ENCODE measurements around the gene NOVA1. TPM values are rescaled to one million over a fixed set of nuclear protein-coding genes. Genes with fewer than 3 reads are reported as not detected.

NOVA1 gene
- total and polyA plus RNA-seq, 2 of the 4 experiments (the other 2 are of a cell fraction) = 0.90 to 3.0 TPM

DNA sequence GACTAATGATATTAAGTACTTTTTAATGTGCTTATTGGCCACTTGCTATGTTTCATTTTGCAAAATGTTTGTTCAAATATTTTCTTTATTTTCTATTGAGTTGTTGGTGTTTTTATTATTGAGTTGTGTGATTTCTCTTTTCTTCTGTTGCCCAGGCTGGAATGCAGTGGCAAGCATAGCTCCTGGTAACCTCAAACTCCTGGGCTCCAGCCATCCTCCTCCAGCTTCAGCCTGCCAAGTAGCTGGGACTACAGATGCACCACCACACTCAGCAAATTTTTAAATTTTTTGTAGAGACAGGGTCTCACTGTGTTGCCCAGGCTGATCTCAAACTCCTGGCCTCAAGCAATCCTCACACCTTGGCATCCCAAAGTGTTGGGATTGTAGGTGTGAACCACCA lies 199.2 kb downstream of the NOVA1 start:
- no peak overlapping the region for H4K91ac ChIP-seq (ENCODE audit: insufficient read depth, low read depth, low read length)
- H4K20me1 ChIP-seq (ENCODE audit: insufficient read depth, low read length) = no peaks in the 10 kb centered on the region
- no peak overlapping the region for H2BK20ac ChIP-seq (ENCODE audit: low read depth, low read length)
- TF ChIP-seq, protein P1, sequence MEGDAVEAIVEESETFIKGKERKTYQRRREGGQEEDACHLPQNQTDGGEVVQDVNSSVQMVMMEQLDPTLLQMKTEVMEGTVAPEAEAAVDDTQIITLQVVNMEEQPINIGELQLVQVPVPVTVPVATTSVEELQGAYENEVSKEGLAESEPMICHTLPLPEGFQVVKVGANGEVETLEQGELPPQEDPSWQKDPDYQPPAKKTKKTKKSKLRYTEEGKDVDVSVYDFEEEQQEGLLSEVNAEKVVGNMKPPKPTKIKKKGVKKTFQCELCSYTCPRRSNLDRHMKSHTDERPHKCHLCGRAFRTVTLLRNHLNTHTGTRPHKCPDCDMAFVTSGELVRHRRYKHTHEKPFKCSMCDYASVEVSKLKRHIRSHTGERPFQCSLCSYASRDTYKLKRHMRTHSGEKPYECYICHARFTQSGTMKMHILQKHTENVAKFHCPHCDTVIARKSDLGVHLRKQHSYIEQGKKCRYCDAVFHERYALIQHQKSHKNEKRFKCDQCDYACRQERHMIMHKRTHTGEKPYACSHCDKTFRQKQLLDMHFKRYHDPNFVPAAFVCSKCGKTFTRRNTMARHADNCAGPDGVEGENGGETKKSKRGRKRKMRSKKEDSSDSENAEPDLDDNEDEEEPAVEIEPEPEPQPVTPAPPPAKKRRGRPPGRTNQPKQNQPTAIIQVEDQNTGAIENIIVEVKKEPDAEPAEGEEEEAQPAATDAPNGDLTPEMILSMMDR (conservative IDR thresholded peaks at IDR 0.05; ENCODE audit: low read depth, low read length) = no peak
- no peak for TF ChIP-seq POLR2A (IDR thresholded peaks at IDR 0.05; ENCODE audit: low read depth, low read length)
- TF ChIP-seq NFE2L2 (IDR thresholded peaks at IDR 0.05; ENCODE audit: low read depth, low read length) = no peak
- TF ChIP-seq, protein P2, sequence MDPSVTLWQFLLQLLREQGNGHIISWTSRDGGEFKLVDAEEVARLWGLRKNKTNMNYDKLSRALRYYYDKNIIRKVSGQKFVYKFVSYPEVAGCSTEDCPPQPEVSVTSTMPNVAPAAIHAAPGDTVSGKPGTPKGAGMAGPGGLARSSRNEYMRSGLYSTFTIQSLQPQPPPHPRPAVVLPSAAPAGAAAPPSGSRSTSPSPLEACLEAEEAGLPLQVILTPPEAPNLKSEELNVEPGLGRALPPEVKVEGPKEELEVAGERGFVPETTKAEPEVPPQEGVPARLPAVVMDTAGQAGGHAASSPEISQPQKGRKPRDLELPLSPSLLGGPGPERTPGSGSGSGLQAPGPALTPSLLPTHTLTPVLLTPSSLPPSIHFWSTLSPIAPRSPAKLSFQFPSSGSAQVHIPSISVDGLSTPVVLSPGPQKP (IDR thresholded peaks at IDR 0.05; ENCODE audit: borderline replicate concordance, low read depth, low read length) = no peak
- no peak for TF ChIP-seq BHLHE40 (IDR thresholded peaks at IDR 0.05; ENCODE audit: low read depth, low read length)
- TF ChIP-seq CHD1 (IDR thresholded peaks at IDR 0.05; ENCODE audit: low read depth, low read length) = no peak
- TF ChIP-seq MAZ (IDR thresholded peaks at IDR 0.05; ENCODE audit: borderline replicate concordance, low read depth, low read length) = no peak
- no peak for TF ChIP-seq RAD21 (IDR thresholded peaks at IDR 0.05; ENCODE audit: low read length)
- TF ChIP-seq MAFK (IDR thresholded peaks at IDR 0.05; ENCODE audit: low read depth, low read length) = no peak
- TF ChIP-seq MXI1 (IDR thresholded peaks at IDR 0.05; ENCODE audit: borderline replicate concordance, low read depth, low read length) = no peak
- no peak for TF ChIP-seq CEBPB (IDR thresholded peaks at IDR 0.05; ENCODE audit: low read depth, low read length)
- no peak for TF ChIP-seq RCOR1 (IDR thresholded peaks at IDR 0.05; ENCODE audit: insufficient replicate concordance, low read length)
- TF ChIP-seq, protein P3, sequence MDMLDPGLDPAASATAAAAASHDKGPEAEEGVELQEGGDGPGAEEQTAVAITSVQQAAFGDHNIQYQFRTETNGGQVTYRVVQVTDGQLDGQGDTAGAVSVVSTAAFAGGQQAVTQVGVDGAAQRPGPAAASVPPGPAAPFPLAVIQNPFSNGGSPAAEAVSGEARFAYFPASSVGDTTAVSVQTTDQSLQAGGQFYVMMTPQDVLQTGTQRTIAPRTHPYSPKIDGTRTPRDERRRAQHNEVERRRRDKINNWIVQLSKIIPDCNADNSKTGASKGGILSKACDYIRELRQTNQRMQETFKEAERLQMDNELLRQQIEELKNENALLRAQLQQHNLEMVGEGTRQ (IDR thresholded peaks at IDR 0.05; ENCODE audit: low read depth, low read length) = no peak
- TF ChIP-seq FOS (IDR thresholded peaks at IDR 0.05; ENCODE audit: low read depth, low read length) = no peak
- TF ChIP-seq SMC3 (IDR thresholded peaks at IDR 0.05; ENCODE audit: low read depth, low read length) = no peak
- no peak for TF ChIP-seq RFX5 (IDR thresholded peaks at IDR 0.05; ENCODE audit: low read depth, low read length)
- no peak overlapping the region for H3K23ac ChIP-seq (ENCODE audit: low read depth, low read length)
- H2BK15ac ChIP-seq (ENCODE audit: low read depth, low read length) = no peak overlapping the region
- H3K56ac ChIP-seq (ENCODE audit: extremely low read depth, insufficient read depth, low read length) = no peak overlapping the region
- H2AK9ac ChIP-seq (replicated peaks; ENCODE audit: low read depth, low read length, poor library complexity) = no peak overlapping the region
- H3K79me1 ChIP-seq (ENCODE audit: low read depth in 1 of 2, low read length in 2 of 2) = no peaks in the 10 kb centered on the region
- H3K27me3 ChIP-seq (ENCODE audit: control insufficient read depth, insufficient read depth, low read length) = no peaks in the 10 kb centered on the region; the same call in 1 of the 2 replicates
- POLR2A ChIA-PET (ENCODE audit: unreplicated experiment) = no interaction called here
- in situ Hi-C loops (cut with MboI; ENCODE audit: low sequenced_read_pairs) (no loop called here), intact Hi-C loops (cut with micrococcal nuclease) (no loop called here), dilution Hi-C loops (cut with HindIII; ENCODE audit: low sequenced_read_pairs, unreplicated experiment) (no loop called here)
- H3K9ac ChIP-seq (ENCODE audit: low read depth, low read length) = no peak overlapping the region
- no peaks in the 10 kb centered on the region for H3K9me3 ChIP-seq (ENCODE audit: control insufficient read depth, insufficient read depth, low read length)
- no peaks in the 10 kb centered on the region for H3K9me1 ChIP-seq (ENCODE audit: insufficient read depth, low read length)
- no peaks in the 10 kb centered on the region for H3K36me3 ChIP-seq (ENCODE audit: control insufficient read depth, insufficient read depth, low read length)
- H4K5ac ChIP-seq (ENCODE audit: low read depth, low read length) = no peak overlapping the region
- no peak overlapping the region for H2BK5ac ChIP-seq (ENCODE audit: low read depth, low read length, poor library complexity, severe bottlenecking)
- H3K14ac ChIP-seq (replicated peaks; ENCODE audit: low read depth, low read length) = no peak overlapping the region
- no peak overlapping the region for H3K4me3 ChIP-seq (ENCODE audit: insufficient read depth, low read depth, low read length)
- H2AFZ ChIP-seq (replicated peaks; ENCODE audit: low read length, poor library complexity) = no peak overlapping the region
- no peak for ATAC-seq (ENCODE audit: low read depth)
- no peak overlapping the region for H4K8ac ChIP-seq (ENCODE audit: low read depth in 2 of 2, low read length in 2 of 2)
- no peak for DNase-seq
- no peak overlapping the region for H2AK5ac ChIP-seq (ENCODE audit: low read depth, low read length)
- H3K18ac ChIP-seq (ENCODE audit: low read depth, low read length) = no peak overlapping the region
- H3K4ac ChIP-seq (ENCODE audit: low read depth, low read length) = no peak overlapping the region
- H3K4me1 ChIP-seq (ENCODE audit: control insufficient read depth, insufficient read depth, low read length) = no peaks in the 10 kb centered on the region
- H3K4me2 ChIP-seq (ENCODE audit: low read depth, low read length) = no peak overlapping the region
- no TSS peak for BruUV-seq (replicated peaks)
- no peak overlapping the region for H3K27ac ChIP-seq (ENCODE audit: insufficient read depth, low read length)
- H2BK120ac ChIP-seq (ENCODE audit: low read depth, low read length) = no peak overlapping the region
- CTCF ChIA-PET = no interaction called here
